Stomach (tissue), 4 donors: ENCODE data around the gene PRRT4.

Experiments used
- CTCF ChIP-seq, 7 experiments: fragments of 450-650 bp in 4 of 7; fragments of 200-600 bp in 3 of 7; sonication (generic) in 3 of 7; IDR thresholded peaks; one replicate each; pipeline ENCODE4 v1.5.1; 2016 to 2019; ENCODE audit warnings: antibody characterized with exemption in 7 of 7, control low read depth in 2 of 7, mild to moderate bottlenecking in 1 of 7
- EP300 ChIP-seq: sonication (generic); formaldehyde crosslinking; IDR thresholded peaks from one replicate; pipeline ENCODE4 v1.6.1; 2017; ENCODE audit warnings: antibody characterized with exemption
- POLR2A ChIP-seq, 4 donors: fragments of 450-650 bp; IDR thresholded peaks; one replicate each; pipeline ENCODE4 v1.6.1; 2016; ENCODE audit warnings: antibody characterized with exemption in 4 of 4, control low read depth in 2 of 4, mild to moderate bottlenecking in 1 of 4, moderate library complexity in 1 of 4
- POLR2AphosphoS5 ChIP-seq, 3 donors: sonication (generic); formaldehyde crosslinking; IDR thresholded peaks; one replicate each; pipeline ENCODE4 v1.6.1; 2016; ENCODE audit warnings: antibody characterized with exemption in 3 of 3

DNA sequence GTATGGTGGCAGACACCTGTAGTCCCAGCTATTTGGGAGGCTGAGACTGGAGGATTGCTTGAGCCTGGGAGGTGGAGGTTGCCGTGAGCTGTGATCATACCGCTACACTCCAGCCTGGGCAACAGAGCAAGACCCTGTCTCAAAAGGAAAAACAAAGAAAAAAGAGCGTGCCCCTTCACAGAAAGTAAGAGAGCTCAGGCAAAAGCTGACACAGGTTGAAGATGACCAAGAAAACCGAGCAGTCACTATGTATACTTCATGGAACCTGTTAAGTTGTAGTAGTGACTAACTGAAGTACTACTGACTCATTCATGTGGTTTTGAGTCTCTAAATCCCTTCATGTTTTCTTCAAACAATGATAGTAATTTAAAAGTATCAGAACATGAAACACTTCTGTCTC is 1.2 kb upstream of the PRRT4 start:
- TF ChIP-seq POLR2A (IDR thresholded peaks at IDR 0.05): no peak
- no peak for TF ChIP-seq POLR2AphosphoS5 (IDR thresholded peaks at IDR 0.05)
- TF ChIP-seq CTCF (IDR thresholded peaks at IDR 0.05): no peak
- TF ChIP-seq EP300: no peak
